Measurements from ENCODE around the gene AKAP8L. TPM values are rescaled to one million over a fixed set of nuclear protein-coding genes. Genes with fewer than 3 reads are reported as not detected.

AKAP8L gene
- total RNA-seq, 1 experiment from 2014 or later, result 123 TPM

DNA sequence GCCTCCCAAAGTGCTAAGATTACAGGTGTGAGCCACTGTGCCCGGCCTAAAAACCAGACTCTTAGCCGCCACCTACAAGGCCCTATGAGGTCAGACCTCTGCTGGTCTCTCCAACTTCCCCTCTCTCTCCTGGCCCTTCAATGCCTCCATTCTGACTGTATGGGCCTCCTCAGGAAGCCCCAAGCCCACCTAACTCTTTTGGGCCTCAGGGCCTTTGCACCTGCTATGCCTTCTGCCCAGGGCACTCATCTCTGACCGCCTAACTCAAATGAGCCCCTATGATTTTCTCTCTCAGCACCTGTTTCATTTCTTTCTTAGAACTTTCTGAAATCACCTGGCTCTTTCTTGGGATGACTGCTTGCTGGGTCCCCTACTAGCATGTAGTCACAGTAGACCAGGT lies 24.5 kb upstream of the AKAP8L start:
- H3K18ac ChIP-seq (ENCODE audit: insufficient read length, low read depth, low read length), result no peak overlapping the region

More for the DNA sequence above, 24.5 kb upstream of the AKAP8L start:
- no peaks in the 10 kb centered on the region; the same call in 1 of the 2 replicates for H3K27me3 Mint-ChIP-seq (ENCODE audit: low read depth)
- TF ChIP-seq, protein P1, sequence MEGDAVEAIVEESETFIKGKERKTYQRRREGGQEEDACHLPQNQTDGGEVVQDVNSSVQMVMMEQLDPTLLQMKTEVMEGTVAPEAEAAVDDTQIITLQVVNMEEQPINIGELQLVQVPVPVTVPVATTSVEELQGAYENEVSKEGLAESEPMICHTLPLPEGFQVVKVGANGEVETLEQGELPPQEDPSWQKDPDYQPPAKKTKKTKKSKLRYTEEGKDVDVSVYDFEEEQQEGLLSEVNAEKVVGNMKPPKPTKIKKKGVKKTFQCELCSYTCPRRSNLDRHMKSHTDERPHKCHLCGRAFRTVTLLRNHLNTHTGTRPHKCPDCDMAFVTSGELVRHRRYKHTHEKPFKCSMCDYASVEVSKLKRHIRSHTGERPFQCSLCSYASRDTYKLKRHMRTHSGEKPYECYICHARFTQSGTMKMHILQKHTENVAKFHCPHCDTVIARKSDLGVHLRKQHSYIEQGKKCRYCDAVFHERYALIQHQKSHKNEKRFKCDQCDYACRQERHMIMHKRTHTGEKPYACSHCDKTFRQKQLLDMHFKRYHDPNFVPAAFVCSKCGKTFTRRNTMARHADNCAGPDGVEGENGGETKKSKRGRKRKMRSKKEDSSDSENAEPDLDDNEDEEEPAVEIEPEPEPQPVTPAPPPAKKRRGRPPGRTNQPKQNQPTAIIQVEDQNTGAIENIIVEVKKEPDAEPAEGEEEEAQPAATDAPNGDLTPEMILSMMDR (conservative IDR thresholded peaks at IDR 0.05), result no peak
- no peaks in the 10 kb centered on the region for H3K23me2 ChIP-seq (ENCODE audit: insufficient read length, low read depth, low read length, poor library complexity, severe bottlenecking)
- no peak overlapping the region for H3K27ac ChIP-seq (ENCODE audit: insufficient read length, low read depth, low read length)
- H3K79me2 ChIP-seq (ENCODE audit: insufficient read depth, low read length), result no peaks in the 10 kb centered on the region
- WGBS (ENCODE audit: extremely low coverage, insufficient read length, low lambda C conversion rate), result no CpG with 5 or more reads among the region's 3 CpGs
- H2AFZ ChIP-seq (ENCODE audit: low read length), result no peak overlapping the region
- H3K9me3 Mint-ChIP-seq, result no peaks in the 10 kb centered on the region; a peak in 2 of 5 replicates
- H2BK12ac ChIP-seq (ENCODE audit: insufficient read length, low read depth, low read length), result no peak overlapping the region
- H3K56ac ChIP-seq (ENCODE audit: insufficient read length, low read depth, low read length), result no peak overlapping the region
- H4K5ac ChIP-seq (ENCODE audit: insufficient read length, low read depth, low read length), result no peak overlapping the region
- H3K14ac ChIP-seq (ENCODE audit: insufficient read depth, low read length), result no peak overlapping the region
- no peak overlapping the region for H2BK20ac ChIP-seq (ENCODE audit: low read depth, low read length, poor library complexity, severe bottlenecking)
- no peaks in the 10 kb centered on the region for H3K36me3 Mint-ChIP-seq (ENCODE audit: insufficient read depth in 1 of 3, low read depth in 3 of 3)
- peaks cover under 1% of the 10 kb centered on the region in 2 experiments; a peak in 3 of 4 replicates for H3K4me1 Mint-ChIP-seq
- 0 out of 5 replicates have a peak overlapping the region, but pooled peaks of 1 of the 2 experiments have one; percentile 9 for H3K4me3 Mint-ChIP-seq
- H3K9ac ChIP-seq (ENCODE audit: extremely low read depth, insufficient read length, low read length), result no peak overlapping the region
- no peaks in the 10 kb centered on the region for H3K4me1 ChIP-seq (ENCODE audit: insufficient read depth, low read length)
- H3K9me3 ChIP-seq (ENCODE audit: control insufficient read depth, low read depth, low read length), result no peaks in the 10 kb centered on the region
- DNase-seq, result no peak
- H3K27ac Mint-ChIP-seq, result no peak overlapping the region
- H4K91ac ChIP-seq (ENCODE audit: insufficient read length, low read depth, low read length), result no peak overlapping the region
- H2AK5ac ChIP-seq (ENCODE audit: insufficient read length, low read length), result no peak overlapping the region
- no peak overlapping the region for H3K4ac ChIP-seq (ENCODE audit: low read depth, low read length)
- H2BK15ac ChIP-seq (ENCODE audit: low read depth, low read length), result no peak overlapping the region
- no peaks in the 10 kb centered on the region for H3K27me3 ChIP-seq (ENCODE audit: insufficient read depth, low read length)
- no peak overlapping the region for H3K4me2 ChIP-seq (ENCODE audit: insufficient read depth, insufficient read length, low read length)
- no peak overlapping the region for H2BK120ac ChIP-seq (ENCODE audit: low read depth, low read length, poor library complexity, severe bottlenecking)
- H3K23ac ChIP-seq (ENCODE audit: insufficient read length, low read depth, low read length), result no peak overlapping the region
- no peaks in the 10 kb centered on the region for H3K79me1 ChIP-seq (ENCODE audit: insufficient read depth, low read depth, low read length, poor library complexity, severe bottlenecking)
- no peak overlapping the region for H3T11ph ChIP-seq (ENCODE audit: low read length)
- H4K8ac ChIP-seq (replicated peaks; ENCODE audit: insufficient read length, low read depth, low read length), result no peak overlapping the region
- H4K20me1 ChIP-seq (ENCODE audit: control insufficient read depth, insufficient read depth, insufficient read length), result no peaks in the 10 kb centered on the region
- no peak overlapping the region for H2BK5ac ChIP-seq (ENCODE audit: insufficient read length, low read length)
